UCSD-AML1 (cell line): ENCODE measurements around the gene POLR2J2.
"Not testable (repeated sequence)": the region's sequence is repeated elsewhere in the genome, so short reads cannot be mapped to it uniquely, and the experiment has no call there.

Experiments used
- DNase-seq: peaks from one replicate; lab custom pipeline; 2025; ENCODE audit not compliant: unreplicated experiment; lab: John Stamatoyannopoulos, UW

POLR2J2 gene

DNA sequence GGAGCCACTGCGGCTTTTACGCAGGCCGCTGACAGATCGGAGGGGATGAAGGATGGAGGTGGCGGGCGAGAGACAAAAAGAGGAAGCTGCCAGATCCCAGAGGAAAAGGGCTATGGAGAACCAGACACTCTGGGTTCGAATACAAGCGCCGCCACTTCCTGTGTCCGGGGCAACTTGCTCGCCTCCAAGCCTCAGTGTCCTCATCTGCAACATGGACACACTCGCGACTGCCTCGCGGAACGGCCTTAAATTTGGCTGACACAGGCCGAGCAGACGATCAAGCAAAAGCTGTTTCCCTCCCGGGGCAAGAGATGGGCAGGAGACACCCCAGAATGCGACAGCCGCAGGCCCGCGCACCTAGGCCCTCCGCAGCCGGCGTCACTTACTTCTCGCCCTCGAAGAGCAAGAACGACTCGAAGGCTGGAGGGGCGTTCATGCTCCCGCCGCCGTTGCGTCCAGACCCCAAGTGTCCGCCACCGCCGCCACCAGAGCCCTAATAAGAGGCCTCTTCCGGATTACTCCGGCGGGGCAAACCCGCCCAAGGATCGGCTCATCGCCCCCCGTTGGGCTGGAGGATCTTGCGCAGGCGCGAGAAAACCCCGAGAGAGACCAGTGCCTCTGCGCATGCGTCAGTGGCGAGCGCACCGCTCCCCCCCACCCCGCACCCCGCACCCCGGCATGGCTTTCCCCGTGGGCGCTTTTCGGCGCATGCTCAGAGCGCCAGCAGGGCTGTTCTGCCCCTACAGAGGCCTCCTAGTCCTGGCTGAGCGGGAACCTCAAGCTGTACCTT, at the start of gene POLR2J2:
POLR2J2 (minus strand) TSS at position 498 of the 790 bp plus-strand sequence; CDS start at position 436, 62 bp downstream.
- DNase-seq, result not testable (repeated sequence)

GRCh38 chr7:102718491-102718890, 47.0 kb upstream of the POLR2J2 start:
- DNase-seq, result not testable (repeated sequence)

- not testable (repeated sequence) for DNase-seq
These were observed 44.3 kb upstream of the POLR2J2 start for GRCh38 chr7:102715718-102716117.

GRCh38 chr7:102714774-102715522, 43.5 kb upstream of the POLR2J2 start:
- not testable (repeated sequence) for DNase-seq

DNA sequence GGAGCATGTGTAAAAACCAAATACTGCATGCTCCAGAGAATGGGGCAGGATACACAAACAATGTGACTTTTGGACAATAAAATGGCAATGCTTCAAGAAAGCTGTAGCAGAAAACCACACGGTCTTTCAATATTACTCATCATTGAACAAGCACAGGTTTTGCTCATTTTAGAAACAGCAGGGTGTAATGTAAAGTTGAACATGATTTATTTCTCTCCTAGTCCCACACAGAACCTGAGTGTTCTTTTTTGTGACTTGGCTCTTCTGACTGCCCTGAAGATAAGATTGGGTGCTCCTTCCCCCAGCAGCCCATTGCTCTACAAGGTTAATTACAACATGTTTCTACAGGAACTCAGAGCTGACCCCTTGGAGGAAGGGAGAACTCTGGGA, 42.2 kb upstream of the POLR2J2 start:
- DNase-seq, result not testable (repeated sequence)

DNA sequence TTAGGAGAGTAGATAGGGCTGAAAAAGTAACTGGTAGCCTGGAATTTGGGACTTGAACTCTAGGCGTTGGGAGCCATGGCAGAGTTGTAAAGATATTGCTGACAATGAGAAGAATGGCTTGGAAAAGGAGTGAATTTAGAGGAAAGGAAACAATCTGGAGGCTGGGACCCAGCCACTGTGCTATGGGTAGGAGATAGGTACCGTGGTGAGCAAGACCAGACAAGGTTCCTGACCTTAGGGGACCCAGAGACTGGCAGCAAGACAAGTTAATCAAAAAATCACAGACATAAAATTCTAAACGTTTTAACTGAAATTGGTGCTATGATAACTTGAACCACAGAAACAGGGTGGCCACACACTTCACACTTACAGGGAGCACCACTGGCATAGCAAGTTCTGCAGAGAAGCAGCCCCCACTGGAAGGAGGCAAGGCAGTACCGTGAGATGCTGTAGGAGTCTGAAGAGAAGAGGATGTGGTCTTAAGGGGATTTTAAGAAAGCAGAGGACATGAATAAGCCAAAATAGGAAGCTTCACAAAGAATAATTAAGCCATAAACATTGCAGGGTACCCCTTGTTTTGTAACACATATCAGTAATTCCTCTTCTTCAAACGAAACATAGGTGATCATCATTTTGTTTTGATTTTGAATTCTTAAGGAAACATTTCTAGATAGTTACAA, 41.7 kb upstream of the POLR2J2 start:
- DNase-seq, result not testable (repeated sequence)

DNA sequence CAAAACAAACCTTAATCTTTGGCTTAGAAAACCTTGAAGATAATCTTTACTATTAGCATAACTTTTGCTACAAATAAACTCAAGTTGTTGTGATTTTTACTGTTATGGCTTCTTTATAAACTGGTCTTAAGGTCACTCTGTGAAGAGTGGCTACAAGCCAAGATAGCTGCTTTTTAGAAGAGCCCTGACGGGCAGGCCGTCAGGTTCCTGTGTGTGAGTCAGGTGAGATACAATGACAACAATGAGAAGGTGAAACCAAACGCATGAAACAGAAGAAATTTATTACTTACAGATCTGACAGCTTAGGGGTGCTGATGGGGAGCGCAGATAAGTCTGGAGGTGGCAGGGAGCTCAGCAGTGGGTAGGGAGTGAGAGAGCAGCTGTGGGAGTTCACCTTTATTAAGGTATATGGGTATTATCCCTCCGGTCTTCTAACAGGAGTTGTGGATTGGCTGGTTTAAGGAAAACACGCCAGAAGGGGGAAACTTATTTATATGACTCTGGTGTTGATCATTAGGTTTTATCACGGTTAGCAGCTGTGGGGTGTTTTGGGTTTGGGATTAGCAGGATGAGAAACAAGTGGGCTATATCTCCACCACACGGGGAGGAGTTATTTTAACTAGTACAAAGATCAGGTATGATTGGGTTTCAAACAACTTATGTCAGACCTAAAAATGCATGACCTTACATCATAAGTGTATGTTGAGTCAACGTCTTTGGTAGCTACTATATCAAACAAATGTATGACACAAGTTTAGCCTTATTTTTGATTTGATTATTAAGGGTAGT, 27.7 kb upstream of the POLR2J2 start:
- not testable (repeated sequence) for DNase-seq

DNA sequence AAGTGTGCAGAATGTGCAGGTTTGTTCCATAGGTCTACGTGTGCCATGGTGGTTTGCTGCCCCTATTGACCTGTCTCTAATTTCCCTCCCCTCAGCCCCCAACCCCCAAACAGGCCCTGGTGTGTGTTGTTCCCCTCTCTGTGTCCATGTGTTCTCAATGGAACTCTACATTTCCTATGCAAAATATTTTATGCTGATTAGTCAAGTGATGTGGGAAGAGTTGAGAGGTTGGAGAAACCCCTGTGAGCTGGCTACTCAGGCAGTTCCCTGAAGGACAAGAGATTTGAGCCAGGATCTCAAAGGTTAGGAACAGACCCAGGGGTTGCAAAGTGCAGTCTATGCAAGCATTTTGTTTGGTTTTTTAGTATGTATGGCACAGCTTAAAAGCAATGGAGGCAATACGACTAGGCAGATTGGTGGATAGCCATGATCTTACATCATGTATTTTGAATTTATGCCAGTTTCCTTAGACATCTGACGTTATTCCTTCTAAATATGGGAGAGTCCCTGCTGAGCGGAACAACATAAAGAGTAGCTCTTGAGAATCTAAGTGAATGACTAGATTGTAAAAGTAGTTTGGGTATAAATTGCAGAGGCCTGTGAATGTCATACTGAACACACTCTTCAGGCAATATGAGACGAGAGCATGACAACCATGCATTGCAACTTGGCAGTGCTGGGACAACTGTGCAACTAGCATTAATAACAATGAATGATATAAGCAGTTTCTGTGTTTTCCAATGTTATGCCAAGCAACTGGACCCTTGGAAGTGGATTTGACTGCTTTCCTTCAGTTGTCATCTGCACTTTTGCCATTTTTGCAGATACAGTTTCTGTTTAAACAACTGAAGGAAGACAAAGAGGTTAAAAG, 26.4 kb upstream of the POLR2J2 start:
- not testable (repeated sequence) for DNase-seq

GRCh38 chr7:102696009-102696408, 24.5 kb upstream of the POLR2J2 start:
- not testable (repeated sequence) for DNase-seq

- not testable (repeated sequence) for DNase-seq
These were observed 23.6 kb upstream of the POLR2J2 start for GRCh38 chr7:102695033-102695552.

- DNase-seq, result not testable (repeated sequence)
These were observed 22.5 kb upstream of the POLR2J2 start for GRCh38 chr7:102694008-102694407.

- not testable (repeated sequence) for DNase-seq
These were observed 19.1 kb upstream of the POLR2J2 start for GRCh38 chr7:102690602-102691001.

DNA sequence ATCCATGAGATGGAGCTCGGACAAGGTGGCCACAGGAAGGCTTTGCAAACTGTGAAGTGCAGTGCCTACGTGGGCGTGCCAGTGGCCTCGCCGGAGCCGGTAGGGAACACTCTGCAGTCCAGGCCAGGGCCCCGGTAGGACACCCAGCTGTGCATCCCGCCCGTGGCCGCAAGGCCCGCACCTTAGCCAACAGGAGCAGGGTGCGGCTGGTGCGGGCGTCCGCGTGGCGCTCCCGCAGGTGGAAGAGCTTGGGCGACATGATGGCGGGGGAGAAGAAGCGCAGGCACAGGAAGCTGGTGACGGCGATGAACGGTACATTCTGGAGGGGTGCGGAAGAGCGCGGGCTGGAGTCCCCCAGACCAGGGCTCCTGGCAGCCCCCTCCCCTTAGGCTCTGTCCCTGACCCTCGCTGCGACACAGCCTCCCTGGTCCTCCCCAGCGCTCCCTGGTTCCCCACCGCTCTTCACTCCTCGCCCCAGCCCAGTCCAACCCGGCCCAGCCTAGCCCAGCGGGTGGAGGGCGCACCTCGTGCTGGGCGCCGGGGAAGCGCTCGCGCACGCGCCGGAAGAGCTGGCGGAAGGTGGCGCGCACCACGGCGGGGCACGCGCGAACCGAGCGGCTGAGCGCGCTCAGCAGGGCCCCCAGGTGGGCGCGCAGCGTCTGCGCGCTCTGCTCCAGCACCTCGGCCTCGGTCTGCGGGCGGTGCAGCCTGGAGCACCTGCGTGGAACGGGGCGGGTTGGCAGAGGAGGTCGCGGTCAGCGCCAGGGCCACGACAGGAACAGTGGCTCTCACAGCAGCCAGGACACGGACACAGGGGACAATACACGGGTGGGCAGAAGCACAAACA, 18.2 kb upstream of the POLR2J2 start:
- DNase-seq, result not testable (repeated sequence)

- DNase-seq, result not testable (repeated sequence)
These were observed 17.0 kb upstream of the POLR2J2 start for GRCh38 chr7:102688299-102689036.

GRCh38 chr7:102682560-102682959, 11.1 kb upstream of the POLR2J2 start:
- DNase-seq, result not testable (repeated sequence)

DNA sequence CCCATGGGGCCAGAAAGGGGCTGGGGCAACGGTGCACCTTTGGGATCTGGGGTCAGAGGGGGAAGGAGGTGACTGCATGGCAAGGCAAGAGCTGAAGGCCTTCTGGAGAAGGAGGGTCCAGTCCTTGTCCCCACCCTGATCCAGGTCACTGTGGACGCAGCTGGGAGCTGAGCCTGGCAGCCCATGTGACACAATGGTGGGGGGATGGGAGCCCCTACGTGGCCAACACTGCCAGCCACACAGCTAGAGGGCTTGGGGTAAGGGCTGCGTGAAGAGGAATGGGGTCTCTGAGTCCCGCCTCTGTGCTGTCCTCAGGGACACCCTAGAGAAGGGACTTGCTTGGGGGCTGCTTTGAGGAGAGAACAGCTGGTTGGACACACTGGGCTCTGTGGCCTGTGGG, 9.3 kb upstream of the POLR2J2 start:
- DNase-seq, result not testable (repeated sequence)

DNA sequence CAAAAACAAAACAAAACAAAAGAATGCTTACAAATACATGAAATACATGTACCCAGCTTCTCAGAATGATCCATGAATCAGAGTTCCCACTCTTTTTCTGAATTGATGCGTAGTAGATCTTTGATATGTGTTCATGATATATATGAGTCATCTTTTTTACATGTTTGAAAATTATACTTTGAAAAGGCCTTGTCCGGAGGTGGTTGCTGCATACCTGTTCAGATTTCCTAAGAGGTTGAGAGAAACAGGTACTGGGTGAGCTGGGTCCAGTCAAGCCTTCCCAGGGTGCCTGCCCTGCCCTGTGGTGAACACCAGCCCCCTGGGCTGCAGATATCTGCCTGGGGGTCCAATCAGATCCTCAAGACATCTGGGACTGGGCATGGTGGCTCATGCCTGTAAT, 4.1 kb upstream of the POLR2J2 start:
- DNase-seq, result not testable (repeated sequence)
